Measurements from ENCODE around the gene CDK6.

DNA sequence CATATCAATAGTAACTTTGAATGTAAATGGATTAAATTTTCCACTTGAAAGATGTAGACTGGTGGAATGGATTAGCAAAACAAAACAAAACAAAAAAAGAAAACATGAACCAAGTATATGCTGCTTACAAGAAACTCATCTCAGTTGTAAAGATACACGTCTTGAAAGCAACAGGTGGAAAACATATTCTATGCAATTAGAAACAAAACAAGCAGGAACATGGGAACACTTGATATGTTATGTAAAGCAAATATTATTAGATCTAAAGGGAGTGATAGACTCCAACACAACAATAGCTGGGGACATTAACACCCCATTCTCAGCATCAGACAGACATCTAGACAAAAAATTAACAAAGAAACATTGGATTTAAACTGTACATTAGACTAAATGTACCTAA, 46.4 kb upstream of the CDK6 start:
- TF ChIP-seq POLR2A (IDR thresholded peaks at IDR 0.05; ENCODE audit: extremely low read depth, insufficient read length) = no peak
- TF ChIP-seq, protein P1, sequence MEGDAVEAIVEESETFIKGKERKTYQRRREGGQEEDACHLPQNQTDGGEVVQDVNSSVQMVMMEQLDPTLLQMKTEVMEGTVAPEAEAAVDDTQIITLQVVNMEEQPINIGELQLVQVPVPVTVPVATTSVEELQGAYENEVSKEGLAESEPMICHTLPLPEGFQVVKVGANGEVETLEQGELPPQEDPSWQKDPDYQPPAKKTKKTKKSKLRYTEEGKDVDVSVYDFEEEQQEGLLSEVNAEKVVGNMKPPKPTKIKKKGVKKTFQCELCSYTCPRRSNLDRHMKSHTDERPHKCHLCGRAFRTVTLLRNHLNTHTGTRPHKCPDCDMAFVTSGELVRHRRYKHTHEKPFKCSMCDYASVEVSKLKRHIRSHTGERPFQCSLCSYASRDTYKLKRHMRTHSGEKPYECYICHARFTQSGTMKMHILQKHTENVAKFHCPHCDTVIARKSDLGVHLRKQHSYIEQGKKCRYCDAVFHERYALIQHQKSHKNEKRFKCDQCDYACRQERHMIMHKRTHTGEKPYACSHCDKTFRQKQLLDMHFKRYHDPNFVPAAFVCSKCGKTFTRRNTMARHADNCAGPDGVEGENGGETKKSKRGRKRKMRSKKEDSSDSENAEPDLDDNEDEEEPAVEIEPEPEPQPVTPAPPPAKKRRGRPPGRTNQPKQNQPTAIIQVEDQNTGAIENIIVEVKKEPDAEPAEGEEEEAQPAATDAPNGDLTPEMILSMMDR (IDR thresholded peaks at IDR 0.05; ENCODE audit: low read depth, low read length) = no peak
- TF ChIP-seq, protein P2, sequence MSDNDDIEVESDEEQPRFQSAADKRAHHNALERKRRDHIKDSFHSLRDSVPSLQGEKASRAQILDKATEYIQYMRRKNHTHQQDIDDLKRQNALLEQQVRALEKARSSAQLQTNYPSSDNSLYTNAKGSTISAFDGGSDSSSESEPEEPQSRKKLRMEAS (IDR thresholded peaks at IDR 0.05; ENCODE audit: low read depth, low read length) = no peak

All from NB4 (cell line).